ENCODE data around the gene ZNF562. TPM values are rescaled to one million over a fixed set of nuclear protein-coding genes. Genes with fewer than 3 reads are reported as not detected.

Gene ZNF562
- total RNA-seq, 1 donor from 2014 or later: 21.1 TPM

DNA sequence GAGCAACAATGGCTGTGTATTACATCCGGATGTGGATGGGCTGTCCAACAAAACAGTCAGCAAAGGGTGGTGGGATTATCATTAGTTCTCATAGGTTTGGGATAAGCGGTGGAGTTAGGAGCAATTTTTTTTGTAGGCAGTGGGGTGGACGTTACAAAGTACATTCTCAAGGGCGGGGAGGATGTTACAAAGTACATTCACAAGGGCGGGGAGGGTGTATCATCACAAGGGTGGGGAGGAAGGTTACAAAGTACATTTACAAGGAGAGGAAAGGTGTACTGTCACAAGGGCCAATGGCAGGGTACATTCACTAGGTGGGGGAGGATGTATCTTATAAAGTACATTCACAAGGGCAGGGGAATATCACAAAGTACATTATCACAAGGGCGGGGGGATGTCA lies 33.1 kb downstream of the ZNF562 start:
- H3K27ac ChIP-seq: no peak overlapping the region
- no peak for DNase-seq (ENCODE audit: low spot score in 2 of 2)
- H3K9me3 ChIP-seq: peaks cover 0 to 9% of the 10 kb centered on the region in 2 donors
- H3K36me3 ChIP-seq: peaks cover 7 to 47% of the 10 kb centered on the region in 2 donors
- TF ChIP-seq, protein P1, sequence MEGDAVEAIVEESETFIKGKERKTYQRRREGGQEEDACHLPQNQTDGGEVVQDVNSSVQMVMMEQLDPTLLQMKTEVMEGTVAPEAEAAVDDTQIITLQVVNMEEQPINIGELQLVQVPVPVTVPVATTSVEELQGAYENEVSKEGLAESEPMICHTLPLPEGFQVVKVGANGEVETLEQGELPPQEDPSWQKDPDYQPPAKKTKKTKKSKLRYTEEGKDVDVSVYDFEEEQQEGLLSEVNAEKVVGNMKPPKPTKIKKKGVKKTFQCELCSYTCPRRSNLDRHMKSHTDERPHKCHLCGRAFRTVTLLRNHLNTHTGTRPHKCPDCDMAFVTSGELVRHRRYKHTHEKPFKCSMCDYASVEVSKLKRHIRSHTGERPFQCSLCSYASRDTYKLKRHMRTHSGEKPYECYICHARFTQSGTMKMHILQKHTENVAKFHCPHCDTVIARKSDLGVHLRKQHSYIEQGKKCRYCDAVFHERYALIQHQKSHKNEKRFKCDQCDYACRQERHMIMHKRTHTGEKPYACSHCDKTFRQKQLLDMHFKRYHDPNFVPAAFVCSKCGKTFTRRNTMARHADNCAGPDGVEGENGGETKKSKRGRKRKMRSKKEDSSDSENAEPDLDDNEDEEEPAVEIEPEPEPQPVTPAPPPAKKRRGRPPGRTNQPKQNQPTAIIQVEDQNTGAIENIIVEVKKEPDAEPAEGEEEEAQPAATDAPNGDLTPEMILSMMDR (IDR thresholded peaks at IDR 0.05): no peak
- no peak overlapping the region for H3K4me3 ChIP-seq
- H3K4me1 ChIP-seq: no peaks in the 10 kb centered on the region
- H3K27me3 ChIP-seq: no peaks in the 10 kb centered on the region
- intact Hi-C loops (cut with DNase I): no loop called here

DNA sequence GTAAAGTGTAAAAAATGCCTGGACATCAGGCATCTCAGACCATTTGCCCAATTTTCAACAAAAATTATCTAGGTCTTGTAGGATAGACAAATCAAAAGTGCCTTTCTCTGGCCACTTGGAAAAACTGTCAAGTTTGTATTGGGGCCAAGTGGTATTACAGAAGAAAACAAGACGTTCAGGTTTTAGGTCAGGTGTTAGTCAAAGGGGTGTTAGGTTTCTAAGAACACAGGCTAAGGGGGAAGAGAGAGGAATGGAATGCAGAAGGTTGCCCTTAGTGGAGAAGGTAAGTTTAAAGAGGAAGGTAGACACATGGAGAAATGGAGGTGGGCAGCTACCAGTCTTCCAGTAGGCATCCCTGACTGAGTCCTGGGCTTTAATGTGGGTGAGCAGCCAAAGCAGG lies 33.9 kb downstream of the ZNF562 start:
- DNase-seq (ENCODE audit: low spot score in 2 of 2): no peak
- Histone ChIP-seq H3K27me3 (no peaks in the 10 kb centered on the region), H3K4me3 (no peak overlapping the region), H3K27ac (no peak overlapping the region), H3K4me1 (no peaks in the 10 kb centered on the region), H3K9me3 (peaks cover 0 to under 1% of the 10 kb centered on the region in 2 donors), H3K36me3 (peaks cover 8 to 45% of the 10 kb centered on the region in 2 donors)
- TF ChIP-seq, protein P1 (IDR thresholded peaks at IDR 0.05): no peak
- intact Hi-C loops (cut with DNase I): no loop called here

DNA sequence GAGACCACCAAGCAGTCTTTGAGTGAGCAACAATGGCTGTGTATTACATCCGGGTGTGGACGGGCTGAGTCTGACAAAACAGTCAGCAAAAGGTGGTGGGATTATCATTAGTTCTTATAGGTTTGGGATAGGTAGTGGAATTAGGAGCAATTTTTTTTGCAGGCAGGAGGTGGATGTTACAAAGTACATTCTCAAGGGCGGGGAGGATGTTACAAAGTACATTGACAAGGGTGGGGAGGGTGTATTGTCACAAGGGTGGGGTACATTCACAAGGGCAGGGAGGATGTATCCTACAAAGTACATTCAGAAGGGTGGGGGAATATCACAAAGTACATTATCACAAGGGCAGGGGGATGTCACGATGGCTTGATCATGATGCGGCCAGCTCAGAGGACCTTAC lies 38.9 kb downstream of the ZNF562 start:
- no peaks in the 10 kb centered on the region for H3K27me3 ChIP-seq
- H3K9me3 ChIP-seq: no peaks in the 10 kb centered on the region
- no peak overlapping the region for H3K27ac ChIP-seq
- H3K36me3 ChIP-seq: peaks cover 28 to 49% of the 10 kb centered on the region in 2 donors
- TF ChIP-seq, protein P1 (IDR thresholded peaks at IDR 0.05): no peak
- H3K4me1 ChIP-seq: no peaks in the 10 kb centered on the region
- intact Hi-C loops (cut with DNase I): no loop called here
- H3K4me3 ChIP-seq: no peak overlapping the region
- DNase-seq (ENCODE audit: low spot score in 2 of 2): no peak

DNA sequence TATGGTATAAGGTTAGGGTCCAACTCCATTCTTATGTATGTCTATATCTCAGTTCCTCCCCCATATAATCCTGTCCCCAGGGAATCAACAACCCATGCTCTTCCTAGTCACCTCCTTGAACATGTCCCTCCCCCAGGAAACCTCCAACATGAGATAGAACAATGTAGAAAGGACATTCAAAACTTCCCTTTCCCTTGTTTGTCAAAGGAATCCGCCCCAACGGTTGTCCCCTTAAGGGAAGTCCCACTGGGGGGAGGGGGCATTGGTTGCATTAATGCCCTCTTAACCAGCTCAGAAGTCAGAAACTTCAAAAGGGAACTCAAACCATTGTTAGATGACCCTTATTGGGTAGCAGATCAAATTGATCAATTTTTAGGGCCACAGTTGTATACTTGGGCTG lies 47.0 kb downstream of the ZNF562 start:
- TF ChIP-seq, protein P1 (IDR thresholded peaks at IDR 0.05): no peak
- Histone ChIP-seq H3K4me3 (no peak overlapping the region), H3K36me3 (peaks cover 7 to 10% of the 10 kb centered on the region in 2 donors), H3K27ac (no peak overlapping the region), H3K27me3 (no peaks in the 10 kb centered on the region), H3K4me1 (peaks cover 0 to 8% of the 10 kb centered on the region in 2 donors), H3K9me3 (no peaks in the 10 kb centered on the region)
- DNase-seq (ENCODE audit: low spot score in 2 of 2): no peak
- intact Hi-C loops (cut with DNase I): no loop called here

DNA sequence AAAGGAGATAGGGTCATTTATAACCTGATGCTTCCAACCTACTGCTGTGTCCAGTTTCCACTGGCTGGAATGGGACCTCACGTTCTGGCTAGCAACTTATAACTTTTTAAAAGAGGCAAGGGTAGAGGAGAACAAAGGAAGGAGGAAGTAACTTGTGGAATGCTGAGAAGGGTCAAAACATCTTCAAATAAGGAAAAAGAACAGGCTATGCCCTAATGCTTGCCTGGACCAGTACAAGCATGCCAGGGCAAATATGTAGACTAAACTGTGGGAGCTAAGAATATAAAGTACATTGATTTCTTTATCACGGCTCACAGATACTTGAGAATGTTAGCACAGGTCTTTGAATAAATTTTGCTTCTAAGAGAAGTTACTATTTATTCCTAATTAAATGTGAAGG lies 52.4 kb downstream of the ZNF562 start:
- no peaks in the 10 kb centered on the region for H3K9me3 ChIP-seq
- DNase-seq (ENCODE audit: low spot score in 2 of 2): no peak
- H3K27ac ChIP-seq: peak overlapping the region; percentile 89 to 91
- H3K36me3 ChIP-seq: peaks cover 18 to 20% of the 10 kb centered on the region in 2 donors
- H3K4me1 ChIP-seq: peaks cover 0 to 17% of the 10 kb centered on the region in 2 donors
- peak overlapping the region in 1 of 2 donors; percentile 87 for H3K4me3 ChIP-seq
- TF ChIP-seq, protein P1 (IDR thresholded peaks at IDR 0.05): no peak
- intact Hi-C loops (cut with DNase I): loop anchor here (5.0 kb wide), 2 partner anchors 85 to 300 kb away; partner anchors contain the start of genes ZNF426 and ZNF559
- no peaks in the 10 kb centered on the region for H3K27me3 ChIP-seq

Measured in ascending aorta (tissue), 2 donors.